ENCODE measurements around the gene TIMP3.
"Not testable (repeated sequence)": the region's sequence is repeated elsewhere in the genome, so short reads cannot be mapped to it uniquely, and the experiment has no call there.

The TIMP3 gene

DNA sequence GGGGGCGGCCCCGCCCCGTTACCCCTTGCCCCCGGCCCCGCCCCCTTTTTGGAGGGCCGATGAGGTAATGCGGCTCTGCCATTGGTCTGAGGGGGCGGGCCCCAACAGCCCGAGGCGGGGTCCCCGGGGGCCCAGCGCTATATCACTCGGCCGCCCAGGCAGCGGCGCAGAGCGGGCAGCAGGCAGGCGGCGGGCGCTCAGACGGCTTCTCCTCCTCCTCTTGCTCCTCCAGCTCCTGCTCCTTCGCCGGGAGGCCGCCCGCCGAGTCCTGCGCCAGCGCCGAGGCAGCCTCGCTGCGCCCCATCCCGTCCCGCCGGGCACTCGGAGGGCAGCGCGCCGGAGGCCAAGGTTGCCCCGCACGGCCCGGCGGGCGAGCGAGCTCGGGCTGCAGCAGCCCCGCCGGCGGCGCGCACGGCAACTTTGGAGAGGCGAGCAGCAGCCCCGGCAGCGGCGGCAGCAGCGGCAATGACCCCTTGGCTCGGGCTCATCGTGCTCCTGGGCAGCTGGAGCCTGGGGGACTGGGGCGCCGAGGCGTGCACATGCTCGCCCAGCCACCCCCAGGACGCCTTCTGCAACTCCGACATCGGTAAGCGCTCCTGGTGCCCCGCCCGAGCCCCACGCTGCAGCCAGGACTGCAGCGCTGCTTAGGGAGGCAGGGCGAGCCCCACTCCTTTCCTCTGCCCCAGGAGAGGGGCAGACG lies at the start of gene TIMP3:
Gene TIMP3 (plus strand): TSS at position 169 of the 700 bp plus-strand sequence. CDS start 297 bp downstream, at position 466.
- DNase-seq (ENCODE audit: low spot score) (no peak), FAIRE-seq (no peak)

- FAIRE-seq (no peak), DNase-seq (ENCODE audit: low spot score) (no peak)
These were observed 49.2 kb upstream of the TIMP3 start for GRCh38 chr22:32752326-32752725.

GRCh38 chr22:32752816-32753520 lies 48.5 kb upstream of the TIMP3 start:
- no peak for DNase-seq (ENCODE audit: low spot score)
- FAIRE-seq: no peak

GRCh38 chr22:32753591-32753990 lies 47.9 kb upstream of the TIMP3 start:
- FAIRE-seq: no peak
- DNase-seq (ENCODE audit: low spot score): no peak

- no peak for FAIRE-seq
- no peak for DNase-seq (ENCODE audit: low spot score)
These were observed 47.0 kb upstream of the TIMP3 start for GRCh38 chr22:32754413-32755041.

GRCh38 chr22:32757086-32757762 lies 44.3 kb upstream of the TIMP3 start:
- DNase-seq (ENCODE audit: low spot score); FAIRE-seq: not testable (repeated sequence)

GRCh38 chr22:32758866-32759385 lies 42.6 kb upstream of the TIMP3 start:
- FAIRE-seq (no peak), DNase-seq (ENCODE audit: low spot score) (no peak)

DNA sequence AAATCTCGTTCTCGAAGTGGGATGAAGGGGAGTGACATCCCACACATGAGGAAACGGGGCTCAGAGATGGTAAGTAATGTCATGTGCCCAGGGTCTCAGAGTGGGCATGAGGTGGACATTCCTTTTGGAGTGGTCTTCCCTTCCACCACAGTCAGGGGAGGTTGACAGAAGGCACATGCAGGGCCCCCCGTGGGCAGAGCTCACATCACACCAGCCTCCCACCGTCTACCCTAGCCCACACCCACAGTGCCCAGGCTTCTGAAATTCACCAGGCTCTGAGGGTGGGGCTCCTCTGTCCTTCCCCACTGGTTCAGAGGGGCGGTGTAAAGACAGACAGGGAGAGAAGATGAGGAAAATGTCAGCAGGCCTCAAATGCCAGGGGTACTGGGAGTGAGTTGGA lies 41.1 kb upstream of the TIMP3 start:
- DNase-seq (ENCODE audit: low spot score) (no peak), FAIRE-seq (no peak)

DNA sequence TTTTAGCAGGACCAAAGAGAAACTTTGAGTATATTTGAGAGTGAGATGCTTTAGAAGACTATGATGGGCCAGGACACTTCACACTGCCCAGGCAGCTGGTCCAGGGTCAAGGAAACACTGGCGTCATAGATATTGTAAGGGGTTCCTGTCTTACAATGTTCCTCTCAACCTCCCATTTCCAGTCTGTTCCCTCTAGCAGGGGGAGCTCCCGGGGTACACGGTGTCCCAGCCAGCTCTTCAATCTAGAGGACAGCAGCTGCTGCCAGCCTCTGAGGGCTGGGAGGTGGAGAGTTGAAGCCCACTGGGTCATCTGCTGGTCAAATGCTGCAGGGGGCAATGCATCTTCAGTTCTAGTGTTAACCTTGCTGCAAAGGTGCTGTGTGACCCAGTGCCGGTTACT lies 40.7 kb upstream of the TIMP3 start:
- DNase-seq (ENCODE audit: low spot score) (no peak), FAIRE-seq (no peak)

DNA sequence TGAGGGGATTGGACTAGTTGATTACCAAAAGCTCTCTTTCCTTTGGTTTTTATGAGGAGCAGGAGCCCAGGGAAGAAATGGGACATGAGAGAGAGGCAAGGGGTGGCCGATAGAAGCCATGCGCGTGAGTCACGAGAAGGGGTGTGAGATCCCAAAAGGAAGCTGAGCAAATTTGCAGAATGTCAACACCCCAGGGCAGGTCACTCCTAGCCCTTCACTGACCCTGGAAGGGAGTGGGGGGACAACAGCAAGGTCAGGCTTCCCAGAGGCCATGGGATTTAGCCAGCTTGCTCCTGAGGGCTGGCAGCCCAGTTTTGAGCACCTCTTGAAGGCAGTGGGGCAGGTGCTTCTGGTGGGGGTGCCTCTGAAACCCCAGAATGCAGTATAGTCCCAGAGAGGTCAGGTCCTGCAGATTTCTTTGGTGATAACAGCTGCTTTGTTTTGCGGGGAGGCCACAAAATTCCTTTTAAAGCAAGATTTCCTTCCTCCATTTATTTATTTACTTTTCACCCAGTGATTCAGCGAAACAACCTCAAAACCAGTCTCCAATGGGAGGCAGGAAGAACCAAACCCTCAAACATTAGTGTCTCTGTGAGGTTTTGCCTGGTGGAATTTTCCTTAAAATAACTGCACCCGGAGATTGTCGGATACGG lies 40.1 kb upstream of the TIMP3 start:
- no peak for DNase-seq (ENCODE audit: low spot score)
- FAIRE-seq: no peak

DNA sequence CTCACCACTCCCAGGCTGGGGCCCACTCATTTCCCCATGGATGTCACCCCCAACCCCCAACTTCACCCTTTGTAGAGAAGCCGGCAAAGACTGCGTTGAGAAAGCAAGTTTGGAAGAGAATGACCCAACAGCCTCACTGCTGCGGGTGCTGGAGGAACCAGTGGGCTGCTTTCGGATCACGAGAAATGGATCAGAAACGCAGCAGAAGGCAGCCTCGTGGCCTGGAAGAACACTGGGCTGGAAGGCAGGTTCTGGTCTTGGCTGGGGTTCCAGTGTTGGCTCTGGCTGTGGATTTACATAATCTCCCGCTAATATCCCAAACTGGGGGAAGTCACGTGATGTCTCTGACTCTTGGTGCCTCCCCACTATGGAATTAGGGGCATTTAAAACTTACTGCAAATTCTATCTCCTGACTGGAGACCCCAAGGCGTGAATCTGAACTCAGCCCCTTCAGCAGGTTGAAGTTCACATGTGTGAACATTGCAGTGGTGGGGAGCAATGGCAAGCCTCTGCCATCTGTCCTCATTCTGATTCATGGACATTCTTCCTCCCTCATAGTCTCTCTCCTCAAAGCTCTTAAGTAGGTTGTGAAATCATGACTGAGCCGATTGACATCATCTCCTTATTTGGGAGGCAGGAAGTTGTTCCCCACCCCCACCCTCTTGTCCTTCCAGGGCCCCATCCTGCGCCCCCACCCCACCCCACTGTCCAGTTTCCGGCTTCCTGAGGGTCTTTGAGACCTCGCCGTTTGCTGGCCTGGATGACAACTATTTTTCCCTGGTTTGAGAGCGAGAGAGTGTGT lies 37.0 kb upstream of the TIMP3 start:
- no peak for DNase-seq (ENCODE audit: low spot score)
- FAIRE-seq: no peak

GRCh38 chr22:32765132-32765618 lies 36.3 kb upstream of the TIMP3 start:
- DNase-seq (ENCODE audit: low spot score) (no peak), FAIRE-seq (no peak)

DNA sequence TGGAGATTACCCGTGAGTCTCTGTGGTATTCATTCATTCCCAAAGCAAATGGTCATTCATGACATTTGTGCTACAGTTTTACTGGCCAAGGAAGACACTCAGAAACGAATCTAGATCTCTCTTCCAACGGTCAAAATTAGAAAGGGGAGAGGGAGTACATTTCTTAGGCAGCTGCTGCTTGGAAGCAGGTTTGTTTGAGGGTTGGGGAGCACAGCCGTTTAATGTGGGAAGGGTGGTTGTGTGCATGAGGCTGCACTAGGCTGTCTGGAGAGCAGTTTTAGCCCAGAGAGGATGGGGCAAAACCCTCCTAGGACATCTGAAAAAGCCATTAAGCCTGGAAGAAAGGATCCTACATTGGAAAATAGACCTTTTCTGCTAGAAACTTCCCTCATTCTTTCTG lies 29.7 kb upstream of the TIMP3 start:
- DNase-seq (ENCODE audit: low spot score): no peak
- FAIRE-seq: no peak

GRCh38 chr22:32775957-32776356 lies 25.5 kb upstream of the TIMP3 start:
- DNase-seq (ENCODE audit: low spot score): no peak
- no peak for FAIRE-seq

GRCh38 chr22:32776397-32776796 lies 25.1 kb upstream of the TIMP3 start:
- FAIRE-seq (no peak), DNase-seq (ENCODE audit: low spot score) (no peak)

DNA sequence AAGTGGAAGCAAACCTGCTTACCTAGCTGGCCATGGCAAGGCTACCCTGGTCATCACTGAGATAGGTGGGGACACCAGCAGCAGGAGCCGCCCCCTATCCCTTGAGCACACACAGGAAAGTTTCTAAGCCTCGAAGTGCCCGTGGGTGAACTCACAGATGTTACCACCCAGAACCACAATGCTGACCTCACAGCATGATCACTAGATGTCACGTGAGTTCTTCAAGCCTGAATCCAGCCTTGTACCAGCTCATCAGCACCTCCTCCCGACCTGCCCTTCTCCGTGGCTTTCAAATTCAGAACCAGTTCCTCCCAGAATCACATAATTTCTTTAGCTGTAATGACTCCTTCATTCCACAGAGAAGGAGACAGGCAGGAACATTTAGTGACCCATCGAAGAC lies 24.7 kb upstream of the TIMP3 start:
- FAIRE-seq (no peak), DNase-seq (ENCODE audit: low spot score) (no peak)

GRCh38 chr22:32777987-32778386 lies 23.5 kb upstream of the TIMP3 start:
- DNase-seq (ENCODE audit: low spot score) (no peak), FAIRE-seq (no peak)

DNA sequence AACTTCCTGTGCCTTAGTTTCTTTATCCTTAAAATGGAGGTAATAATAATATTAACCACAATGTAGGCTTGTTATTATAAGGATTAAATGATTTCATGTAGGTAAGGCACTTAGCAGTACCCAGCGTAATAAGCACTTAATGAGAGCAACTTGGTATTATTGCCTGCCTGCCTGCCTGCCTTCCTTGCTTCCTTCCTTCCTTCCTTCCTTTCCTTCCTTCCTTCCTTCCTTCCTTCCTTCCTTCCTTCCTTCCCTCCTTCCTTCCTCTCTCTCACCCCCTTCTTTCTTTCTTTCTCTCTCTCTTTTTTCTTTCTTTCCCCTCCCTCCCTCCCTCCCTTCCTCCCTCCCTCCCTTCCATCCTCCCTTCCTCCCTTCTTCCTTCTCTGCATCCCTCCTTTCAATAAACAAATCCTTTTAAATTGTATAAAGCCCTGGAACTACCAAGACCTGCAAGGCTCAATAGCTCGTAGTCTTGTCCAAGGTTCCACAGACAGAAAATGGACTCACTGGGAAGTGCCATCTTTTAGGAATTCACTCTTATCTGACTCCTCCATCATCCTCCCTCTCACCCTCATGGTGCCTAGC lies 20.7 kb upstream of the TIMP3 start:
- FAIRE-seq (no peak), DNase-seq (ENCODE audit: low spot score) (no peak)

DNA sequence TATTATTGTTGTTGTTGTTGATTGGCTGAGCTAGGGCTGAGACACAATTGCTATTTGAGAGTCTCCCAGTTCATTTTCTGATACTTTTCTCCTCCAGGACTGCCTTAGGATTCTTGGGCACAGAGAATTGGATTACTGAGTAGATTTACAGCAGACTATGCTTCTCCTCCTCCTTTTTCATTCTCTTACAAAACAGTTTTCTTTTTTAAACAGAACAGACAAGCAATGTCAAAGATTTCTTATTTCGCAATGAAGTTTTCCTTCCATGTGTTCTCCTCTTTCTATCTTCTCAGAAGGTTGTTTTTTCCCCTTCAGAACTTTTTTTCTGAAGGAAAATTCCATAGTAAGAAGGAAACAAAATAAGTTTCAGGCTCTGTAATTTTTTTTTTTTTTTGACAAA lies 19.8 kb upstream of the TIMP3 start:
- DNase-seq (ENCODE audit: low spot score): no peak
- no peak for FAIRE-seq

All from RCC 7860 (cell line).